GM23338 (cell line): ENCODE measurements around the gene SPACA7. TPM values are rescaled to one million over a fixed set of nuclear protein-coding genes. Genes with fewer than 3 reads are reported as not detected.

Experiments used
- ATAC-seq: fragments of 200-7000 bp; cut with Tn5 transposase; 3 replicates; pipeline ENCODE4 v1.9.1; 2020
- DNase-seq: peaks from one replicate; pipeline ENCODE4 v3.0.0-alpha.2; 2015; ENCODE audit warnings: low spot score
- H2AFZ ChIP-seq: fragments of 200-600 bp; sonication (generic); 2 replicates; pipeline ENCODE4 v1.8.0; 2016; ENCODE audit warnings: antibody characterized with exemption, mild to moderate bottlenecking, moderate library complexity
- H3F3A ChIP-seq: fragments of 200-600 bp; sonication (generic); replicated peaks from 2 replicates; pipeline ENCODE4 v1.8.0; 2017; ENCODE audit warnings: antibody characterized with exemption, mixed run types, low read depth
- H3K27ac ChIP-seq: fragments of 200-600 bp; sonication (generic); 2 replicates; pipeline ENCODE4 v1.6.1; 2016; ENCODE audit warnings: low read depth
- H3K27me3 ChIP-seq: fragments of 200-600 bp; sonication (generic); 2 replicates; pipeline ENCODE4 v1.8.0; 2016; ENCODE audit warnings: mild to moderate bottlenecking, mixed run types, moderate library complexity; ENCODE audit not compliant: insufficient read depth
- H3K36me3 ChIP-seq: fragments of 200-600 bp; sonication (generic); 2 replicates; pipeline ENCODE4 v1.8.0; 2016; ENCODE audit warnings: mild to moderate bottlenecking; ENCODE audit not compliant: insufficient read depth
- H3K4me1 ChIP-seq: fragments of 200-600 bp; sonication (generic); 2 replicates; pipeline ENCODE4 v1.8.0; 2016; ENCODE audit warnings: mild to moderate bottlenecking, moderate library complexity; ENCODE audit not compliant: insufficient read depth
- H3K4me2 ChIP-seq: fragments of 200-600 bp; sonication (generic); 2 replicates; pipeline ENCODE4 v1.7.1; 2017; ENCODE audit warnings: mixed run types
- H3K4me3 ChIP-seq: fragments of 200-600 bp; sonication (generic); 2 replicates; pipeline ENCODE4 v1.6.1; 2016; ENCODE audit warnings: mixed run types
- H3K79me2 ChIP-seq: fragments of 200-600 bp; sonication (generic); replicated peaks from 2 replicates; pipeline ENCODE4 v1.8.0; 2017; ENCODE audit warnings: mild to moderate bottlenecking; ENCODE audit not compliant: insufficient read depth
- H3K9me2 ChIP-seq: fragments of 200-600 bp; sonication (generic); 2 replicates; pipeline ENCODE4 v1.8.0; 2017; ENCODE audit not compliant: insufficient read depth
- H4K20me1 ChIP-seq: fragments of 200-600 bp; sonication (generic); replicated peaks from 2 replicates; pipeline ENCODE4 v1.8.0; 2017; ENCODE audit warnings: mild to moderate bottlenecking; ENCODE audit not compliant: insufficient read depth
- H3K27ac Mint-ChIP-seq: 2 replicates; pipeline ENCODE4 v1.8.0; 2020; ENCODE audit warnings: inconsistent platforms, mild to moderate bottlenecking, moderate library complexity, mixed read lengths
- H3K27me3 Mint-ChIP-seq: 3 replicates; pipeline ENCODE4 v1.8.0; 2022; ENCODE audit warnings: low read depth, mild to moderate bottlenecking, moderate library complexity, mixed read lengths, inconsistent platforms; ENCODE audit not compliant: insufficient read depth, poor library complexity
- H3K36me3 Mint-ChIP-seq: 3 replicates; pipeline ENCODE4 v1.8.0; 2021; ENCODE audit warnings: low read depth, mild to moderate bottlenecking, inconsistent platforms, moderate library complexity, mixed read lengths
- H3K4me1 Mint-ChIP-seq: 3 replicates; pipeline ENCODE4 v1.8.0; 2020; ENCODE audit warnings: mild to moderate bottlenecking, inconsistent platforms, mixed read lengths
- H3K4me3 Mint-ChIP-seq: 3 replicates; pipeline ENCODE4 v1.8.0; 2021; ENCODE audit warnings: moderate library complexity, mild to moderate bottlenecking, inconsistent platforms, mixed read lengths
- H3K9me3 Mint-ChIP-seq: 3 replicates; pipeline ENCODE4 v1.8.0; 2020; ENCODE audit warnings: moderate library complexity, mild to moderate bottlenecking, inconsistent platforms, mixed read lengths
- CREB1 ChIP-seq: fragments of 250-450 bp; sonication (Bioruptor Pico); IDR thresholded peaks from 2 replicates; pipeline ENCODE4 v1.5.0; 2020; ENCODE audit warnings: low read depth, mild to moderate bottlenecking, moderate library complexity
- CTCF ChIP-seq, 2 experiments: fragments of 200-600 bp in 1 of 2; sonication (generic) in 1 of 2; conservative IDR thresholded peaks; 2 replicates each; pipeline versions ENCODE4 v1.5.1 to v1.6.1; 2016 to 2017; ENCODE audit warnings: antibody characterized with exemption in 2 of 2, low read depth in 2 of 2, mild to moderate bottlenecking in 2 of 2, moderate library complexity in 1 of 2
- ETS1 ChIP-seq: IDR thresholded peaks from 2 replicates; pipeline ENCODE4 v1.6.1; 2016; ENCODE audit warnings: antibody characterized with exemption
- EZH2 ChIP-seq: fragments of 200-600 bp; sonication (generic); IDR thresholded peaks from one replicate; pipeline ENCODE4 v1.8.0; 2017; ENCODE audit warnings: antibody characterized with exemption, mild to moderate bottlenecking, low read depth; ENCODE audit not compliant: unreplicated experiment
- EZH2phosphoT487 ChIP-seq: fragments of 200-600 bp; sonication (generic); IDR thresholded peaks from one replicate; pipeline ENCODE4 v1.8.1; 2018; ENCODE audit warnings: antibody characterized with exemption; ENCODE audit not compliant: unreplicated experiment
- JUNB ChIP-seq: IDR thresholded peaks from one replicate; pipeline ENCODE4 v1.6.1; 2016; ENCODE audit warnings: antibody characterized with exemption; ENCODE audit not compliant: unreplicated experiment
- NANOG ChIP-seq: IDR thresholded peaks from 2 replicates; pipeline ENCODE4 v1.6.1; 2016; ENCODE audit warnings: antibody characterized with exemption, borderline replicate concordance
- POLR2AphosphoS5 ChIP-seq: IDR thresholded peaks from 2 replicates; pipeline ENCODE4 v1.6.1; 2016; ENCODE audit warnings: antibody characterized with exemption, low read depth
- REST ChIP-seq: IDR thresholded peaks from one replicate; pipeline ENCODE4 v1.6.1; 2018; ENCODE audit warnings: antibody characterized with exemption; ENCODE audit not compliant: unreplicated experiment
- STAT1 ChIP-seq: IDR thresholded peaks from one replicate; pipeline ENCODE4 v1.6.1; 2016; ENCODE audit warnings: antibody characterized with exemption; ENCODE audit not compliant: unreplicated experiment
- ZNF114 ChIP-seq: fragments of 250-450 bp; sonication (Bioruptor Pico); IDR thresholded peaks from 2 replicates; pipeline ENCODE4 v1.5.0; 2020; ENCODE audit warnings: mild to moderate bottlenecking, moderate library complexity
- ZNF331 ChIP-seq: fragments of 250-450 bp; sonication (Bioruptor Pico); IDR thresholded peaks from 2 replicates; pipeline ENCODE4 v1.5.0; 2020; ENCODE audit warnings: low read depth, mild to moderate bottlenecking, moderate library complexity
- ZNF462 ChIP-seq: fragments of 250-450 bp; sonication (Bioruptor Pico); IDR thresholded peaks from 2 replicates; pipeline ENCODE4 v1.5.0; 2020; ENCODE audit warnings: mild to moderate bottlenecking, moderate library complexity
- polyA plus RNA-seq: library from polyadenylated mRNA; unstranded; fragments of >200 nt; fragmentation: Nextera tagmentation; extraction: Ambion mirVana; gene quantifications from 2 replicates; pipeline ENCODE4 v1.2.1, GENCODE V29; 2016
- total RNA-seq: library from RNA; depleted of rRNA; stranded (reverse); fragments of >200 nt; shearing (Covaris generic); gene quantifications from 2 replicates; pipeline ENCODE4 v1.2.3, GENCODE V29; 2014

The SPACA7 gene
- total and polyA plus RNA-seq, 2 experiments from 2014 or later, result not detected

- DNase-seq (peak; percentile 51), ATAC-seq (peak; percentile 65)
- peaks cover 8% of the 10 kb centered on the region for H3K27me3 Mint-ChIP-seq
- H3K4me1 ChIP-seq, result peaks cover 19% of the 10 kb centered on the region
- no peak overlapping the region for H3K27ac Mint-ChIP-seq
- H3K4me3 Mint-ChIP-seq, result peak overlapping the region; percentile 52
- H3F3A ChIP-seq, result no peaks in the 10 kb centered on the region
- H4K20me1 ChIP-seq, result no peaks in the 10 kb centered on the region
- no peaks in the 10 kb centered on the region for H3K36me3 ChIP-seq
- TF ChIP-seq JUNB (no peak), CREB1 (CRISPR knock-in tag) (no peak; the same call in 1 of the 2 replicates), POLR2AphosphoS5 (no peak), CTCF (conservative IDR thresholded peaks at IDR 0.05; ENCODE audit: low read depth in 2 of 2) (no peak), ETS1 (no peak), ZNF114 (no peak), NANOG (no peak), REST (no peak), ZNF331 (CRISPR knock-in tag) (no peak), ZNF462 (CRISPR knock-in tag) (no peak), STAT1 (no peak), EZH2phosphoT487 (no peak), EZH2 (no peak)
- no peaks in the 10 kb centered on the region for H3K79me2 ChIP-seq
- H3K9me3 Mint-ChIP-seq, result no peaks in the 10 kb centered on the region
- no peak overlapping the region for H3K4me3 ChIP-seq
- H2AFZ ChIP-seq, result no peak overlapping the region
- no peaks in the 10 kb centered on the region for H3K36me3 Mint-ChIP-seq
- no peaks in the 10 kb centered on the region for H3K27me3 ChIP-seq
- H3K27ac ChIP-seq, result no peak overlapping the region
- H3K4me2 ChIP-seq, result peak overlapping the region; percentile 34; the same call in 1 of the 2 replicates
- H3K4me1 Mint-ChIP-seq, result peaks cover 77% of the 10 kb centered on the region
- H3K9me2 ChIP-seq, result no peaks in the 10 kb centered on the region; the same call in 1 of the 2 replicates
Measured at GRCh38 chr13:112346899-112347229, 29.3 kb upstream of the SPACA7 start.
